HCEC 1CT (cell line): ENCODE measurements around the gene APLF.

Experiments used
- DNase-seq: peaks from one replicate; pipeline ENCODE4 v3.0.0-alpha.2; 2017

Gene APLF

GRCh38 chr2:68467077-68467960 lies at the start of gene APLF, which contains the start of gene FBXO48:
APLF (plus strand) TSS chr2:68467585; CDS start chr2:68467732, 147 bp downstream.
FBXO48 (minus strand) TSS chr2:68467294; CDS start chr2:68465145, 2,149 bp downstream.
- peak; percentile 99 for DNase-seq

GRCh38 chr2:68417926-68418325 lies 49.5 kb upstream of the APLF start:
- DNase-seq, result no peak

- DNase-seq, result no peak
Measured at GRCh38 chr2:68418419-68418818, 49.0 kb upstream of the APLF start.

- DNase-seq, result no peak
Measured at GRCh38 chr2:68418855-68419254, 48.5 kb upstream of the APLF start.

GRCh38 chr2:68420254-68420910 lies 47.0 kb upstream of the APLF start:
- no peak for DNase-seq

GRCh38 chr2:68423966-68424650 lies 43.3 kb upstream of the APLF start:
- no peak for DNase-seq

- no peak for DNase-seq
Measured at GRCh38 chr2:68425503-68425902, 41.9 kb upstream of the APLF start.

- DNase-seq, result no peak
Measured at GRCh38 chr2:68426446-68426845, 40.9 kb upstream of the APLF start.

GRCh38 chr2:68426848-68427579 lies 40.4 kb upstream of the APLF start:
- DNase-seq, result peak; percentile 78

GRCh38 chr2:68428126-68428525 lies 39.3 kb upstream of the APLF start:
- no peak for DNase-seq

- no peak for DNase-seq
Measured at GRCh38 chr2:68428746-68429145, 38.6 kb upstream of the APLF start.

- no peak for DNase-seq
Measured at GRCh38 chr2:68429311-68429826, 38.0 kb upstream of the APLF start.

GRCh38 chr2:68431316-68431972 lies 35.9 kb upstream of the APLF start:
- DNase-seq, result no peak

GRCh38 chr2:68432696-68433658 lies 34.4 kb upstream of the APLF start:
- DNase-seq, result no peak

GRCh38 chr2:68434981-68435380 lies 32.4 kb upstream of the APLF start:
- peak; percentile 6 for DNase-seq

GRCh38 chr2:68435615-68436014 lies 31.8 kb upstream of the APLF start:
- peak; percentile 5 for DNase-seq

GRCh38 chr2:68436270-68436669 lies 31.1 kb upstream of the APLF start:
- no peak for DNase-seq

- no peak for DNase-seq
Measured at GRCh38 chr2:68438455-68439303, 28.7 kb upstream of the APLF start.

GRCh38 chr2:68441179-68441993 lies 26.0 kb upstream of the APLF start:
- DNase-seq, result peak; percentile 85
